Measurements from ENCODE around the gene BDP1. TPM values are rescaled to one million over a fixed set of nuclear protein-coding genes. Genes with fewer than 3 reads are reported as not detected.
A peak's percentile ranks its signal among the peaks of the same experiment; 100 is the strongest.

Gene BDP1
- total RNA-seq, 2 donors from 2014 or later = 18.9 to 21.8 TPM

- intact Hi-C loops (cut with DNase I) = no loop called here
- H3K4me1 ChIP-seq = peaks cover 4% of the 10 kb centered on the region
- no peaks in the 10 kb centered on the region for H3K9me3 ChIP-seq
- H3K9ac ChIP-seq (ENCODE audit: low read depth in 2 of 2, low read length in 2 of 2) = peak within 1 kb of the TSS; percentile 67 to 79
- no peak for TF ChIP-seq CTCF (IDR thresholded peaks at IDR 0.05)
- H3K27me3 ChIP-seq = no peaks in the 10 kb centered on the region
- H3K36me3 ChIP-seq = no peaks in the 10 kb centered on the region
- DNase-seq = peak; percentile 98
- H3K27ac ChIP-seq = peak within 1 kb of the TSS; percentile 74
- H3K4me3 ChIP-seq = peak within 1 kb of the TSS; percentile 76
Measured at GRCh38 chr5:71586941-71587765, 131.7 kb downstream of the BDP1 start, which contains the start of gene MCCC2. Gene MCCC2, plus strand, starts transcription at chr5:71587340. Its CDS starts 86 bp downstream, at chr5:71587426.

- H3K9ac ChIP-seq (ENCODE audit: low read depth in 2 of 2, low read length in 2 of 2) = peak overlapping the region; percentile 67 to 79
- peak overlapping the region; percentile 74 for H3K27ac ChIP-seq
- H3K27me3 ChIP-seq = no peaks in the 10 kb centered on the region
- peaks cover 4% of the 10 kb centered on the region for H3K4me1 ChIP-seq
- no peaks in the 10 kb centered on the region for H3K36me3 ChIP-seq
- no peak for DNase-seq
- peak overlapping the region; percentile 76 for H3K4me3 ChIP-seq
- TF ChIP-seq CTCF (IDR thresholded peaks at IDR 0.05) = no peak
- intact Hi-C loops (cut with DNase I) = no loop called here
- no peaks in the 10 kb centered on the region for H3K9me3 ChIP-seq
Measured at GRCh38 chr5:71587766-71588532, 132.5 kb downstream of the BDP1 start.

- intact Hi-C loops (cut with DNase I) = no loop called here
- Histone ChIP-seq H3K9me3 (no peaks in the 10 kb centered on the region), H3K4me1 (peaks cover 4% of the 10 kb centered on the region), H3K4me3 (no peak overlapping the region), H3K27ac (no peak overlapping the region), H3K27me3 (no peaks in the 10 kb centered on the region), H3K9ac (ENCODE audit: low read depth in 2 of 2, low read length in 2 of 2) (no peak overlapping the region), H3K36me3 (no peaks in the 10 kb centered on the region)
- TF ChIP-seq CTCF (IDR thresholded peaks at IDR 0.05) = no peak
- DNase-seq = no peak
Measured at GRCh38 chr5:71588533-71588885, 133.1 kb downstream of the BDP1 start.

- no peak for TF ChIP-seq CTCF (IDR thresholded peaks at IDR 0.05)
- H3K27me3 ChIP-seq = no peaks in the 10 kb centered on the region
- intact Hi-C loops (cut with DNase I) = no loop called here
- H3K4me3 ChIP-seq = no peak overlapping the region
- H3K9me3 ChIP-seq = no peaks in the 10 kb centered on the region
- H3K9ac ChIP-seq (ENCODE audit: low read depth in 2 of 2, low read length in 2 of 2) = no peak overlapping the region
- peaks cover 4% of the 10 kb centered on the region for H3K4me1 ChIP-seq
- DNase-seq = no peak
- no peak overlapping the region for H3K27ac ChIP-seq
- no peaks in the 10 kb centered on the region for H3K36me3 ChIP-seq
Measured at GRCh38 chr5:71589903-71590302, 134.5 kb downstream of the BDP1 start.

- Histone ChIP-seq H3K9ac (ENCODE audit: low read depth in 2 of 2, low read length in 2 of 2) (no peak overlapping the region), H3K27me3 (no peaks in the 10 kb centered on the region), H3K36me3 (no peaks in the 10 kb centered on the region), H3K27ac (no peak overlapping the region), H3K4me3 (no peak overlapping the region), H3K9me3 (no peaks in the 10 kb centered on the region), H3K4me1 (peaks cover 4% of the 10 kb centered on the region)
- intact Hi-C loops (cut with DNase I) = no loop called here
- DNase-seq = no peak
- TF ChIP-seq CTCF (IDR thresholded peaks at IDR 0.05) = no peak
Measured at GRCh38 chr5:71591100-71591499, 135.6 kb downstream of the BDP1 start.
